ENCODE data around the gene UBE2H. TPM values are rescaled to one million over a fixed set of nuclear protein-coding genes. Genes with fewer than 3 reads are reported as not detected.
A peak's percentile ranks its signal among the peaks of the same experiment; 100 is the strongest.

Gene UBE2H
- total RNA-seq, 1 donor from 2014 or later = 114 TPM

DNA sequence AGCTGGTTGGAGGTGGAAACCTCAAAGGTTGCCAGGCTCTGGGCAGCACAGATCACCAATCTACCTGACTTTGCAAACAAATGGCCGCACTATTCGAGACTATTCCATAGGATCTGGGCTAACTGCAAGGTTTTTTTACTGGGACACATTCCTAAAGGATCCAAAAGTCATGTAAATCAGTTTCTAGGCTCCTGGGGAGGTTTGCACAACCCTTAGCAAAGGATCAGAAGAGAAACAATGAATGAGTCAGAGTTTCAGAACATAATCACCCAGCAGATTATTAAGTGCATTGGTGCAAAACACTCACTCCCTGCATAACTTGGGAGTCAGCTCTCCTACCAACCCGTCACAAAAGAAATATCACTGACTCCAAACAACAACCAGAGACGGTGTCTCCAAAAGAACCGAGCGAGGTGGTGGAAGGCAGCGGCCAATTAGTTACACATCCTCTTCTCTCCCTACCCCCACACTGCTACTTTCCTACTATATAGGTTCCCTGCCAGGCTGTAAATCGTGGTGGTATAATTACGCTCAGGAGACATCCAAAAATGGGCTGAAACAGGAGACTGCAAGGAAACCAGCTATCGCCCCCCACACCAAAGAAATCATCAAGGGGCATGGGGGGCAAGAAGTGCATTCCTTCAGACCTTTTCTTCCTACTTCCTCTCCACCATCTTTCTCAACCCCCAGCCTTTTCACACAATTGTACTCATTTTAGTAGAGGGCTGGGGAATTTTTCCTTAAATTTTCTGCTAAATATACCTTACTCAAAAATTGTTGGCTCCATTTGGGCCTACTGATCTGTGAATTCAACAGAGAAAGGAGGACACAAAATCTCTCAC lies 3.2 kb downstream of the UBE2H start:
- no peak overlapping the region for H3K4me3 Mint-ChIP-seq
- H3K9me3 Mint-ChIP-seq = peaks cover 3% of the 10 kb centered on the region
- Histone ChIP-seq H3K4me2 (peak overlapping the region; percentile 84), H3F3A (ENCODE audit: low read depth) (peaks cover 48% of the 10 kb centered on the region), H3K4me3 (peak overlapping the region; percentile 98), H3K4me1 (peaks cover 23% of the 10 kb centered on the region), H4K20me1 (ENCODE audit: low read depth) (peaks cover 44% of the 10 kb centered on the region), H3K27ac (peak overlapping the region; percentile 99), H3K9me3 (ENCODE audit: low read depth) (no peaks in the 10 kb centered on the region), H3K79me2 (ENCODE audit: low read depth) (peaks cover 79% of the 10 kb centered on the region), H3K36me3 (peaks cover 16% of the 10 kb centered on the region), H3K27me3 (no peaks in the 10 kb centered on the region), H3K9ac (peak overlapping the region; percentile 85), H2AFZ (replicated peaks) (no peak overlapping the region)
- no peak overlapping the region for H3K27ac Mint-ChIP-seq
- peaks cover 13% of the 10 kb centered on the region for H3K36me3 Mint-ChIP-seq
- H3K27me3 Mint-ChIP-seq (ENCODE audit: insufficient read depth, low read depth) = peaks cover 12% of the 10 kb centered on the region
- peak; percentile 64 for DNase-seq (ENCODE audit: low spot score)
- H3K4me1 Mint-ChIP-seq = peaks cover 15% of the 10 kb centered on the region
- no peak for TF ChIP-seq EZH2 (IDR thresholded peaks at IDR 0.05)
- TF ChIP-seq, protein P1, sequence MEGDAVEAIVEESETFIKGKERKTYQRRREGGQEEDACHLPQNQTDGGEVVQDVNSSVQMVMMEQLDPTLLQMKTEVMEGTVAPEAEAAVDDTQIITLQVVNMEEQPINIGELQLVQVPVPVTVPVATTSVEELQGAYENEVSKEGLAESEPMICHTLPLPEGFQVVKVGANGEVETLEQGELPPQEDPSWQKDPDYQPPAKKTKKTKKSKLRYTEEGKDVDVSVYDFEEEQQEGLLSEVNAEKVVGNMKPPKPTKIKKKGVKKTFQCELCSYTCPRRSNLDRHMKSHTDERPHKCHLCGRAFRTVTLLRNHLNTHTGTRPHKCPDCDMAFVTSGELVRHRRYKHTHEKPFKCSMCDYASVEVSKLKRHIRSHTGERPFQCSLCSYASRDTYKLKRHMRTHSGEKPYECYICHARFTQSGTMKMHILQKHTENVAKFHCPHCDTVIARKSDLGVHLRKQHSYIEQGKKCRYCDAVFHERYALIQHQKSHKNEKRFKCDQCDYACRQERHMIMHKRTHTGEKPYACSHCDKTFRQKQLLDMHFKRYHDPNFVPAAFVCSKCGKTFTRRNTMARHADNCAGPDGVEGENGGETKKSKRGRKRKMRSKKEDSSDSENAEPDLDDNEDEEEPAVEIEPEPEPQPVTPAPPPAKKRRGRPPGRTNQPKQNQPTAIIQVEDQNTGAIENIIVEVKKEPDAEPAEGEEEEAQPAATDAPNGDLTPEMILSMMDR (IDR thresholded peaks at IDR 0.05) = no peak
- TF ChIP-seq EZH2phosphoT487 (IDR thresholded peaks at IDR 0.05) = no peak

GRCh38 chr7:129948877-129949291 lies 3.9 kb downstream of the UBE2H start:
- no peak overlapping the region for H3K27ac Mint-ChIP-seq
- peak overlapping the region; percentile 85 for H3K9ac ChIP-seq
- peaks cover 16% of the 10 kb centered on the region for H3K36me3 ChIP-seq
- peak overlapping the region; percentile 84 for H3K4me2 ChIP-seq
- no peak overlapping the region for H3K4me3 Mint-ChIP-seq
- H3F3A ChIP-seq (ENCODE audit: low read depth) = peaks cover 45% of the 10 kb centered on the region
- peak; percentile 95 for DNase-seq (ENCODE audit: low spot score)
- H3K4me1 ChIP-seq = peaks cover 23% of the 10 kb centered on the region
- peaks cover 13% of the 10 kb centered on the region for H3K36me3 Mint-ChIP-seq
- TF ChIP-seq, protein P1 (IDR thresholded peaks at IDR 0.05) = no peak
- TF ChIP-seq EZH2phosphoT487 (IDR thresholded peaks at IDR 0.05) (no peak), EZH2 (IDR thresholded peaks at IDR 0.05) (no peak)
- H3K27ac ChIP-seq = peak overlapping the region; percentile 99
- H3K9me3 ChIP-seq (ENCODE audit: low read depth) = no peaks in the 10 kb centered on the region
- H3K79me2 ChIP-seq (ENCODE audit: low read depth) = peaks cover 85% of the 10 kb centered on the region
- H3K9me3 Mint-ChIP-seq = peaks cover 3% of the 10 kb centered on the region
- H3K4me1 Mint-ChIP-seq = peaks cover 15% of the 10 kb centered on the region
- H4K20me1 ChIP-seq (ENCODE audit: low read depth) = peaks cover 45% of the 10 kb centered on the region
- peak overlapping the region; percentile 98 for H3K4me3 ChIP-seq
- H2AFZ ChIP-seq (replicated peaks) = no peak overlapping the region
- no peaks in the 10 kb centered on the region for H3K27me3 ChIP-seq
- H3K27me3 Mint-ChIP-seq (ENCODE audit: insufficient read depth, low read depth) = peaks cover 12% of the 10 kb centered on the region

- Mint-ChIP-seq H3K4me3 (no peak overlapping the region), H3K27me3 (ENCODE audit: insufficient read depth, low read depth) (peaks cover 10% of the 10 kb centered on the region), H3K4me1 (peaks cover 15% of the 10 kb centered on the region), H3K27ac (peak overlapping the region; percentile 35), H3K9me3 (peaks cover 3% of the 10 kb centered on the region), H3K36me3 (peaks cover 14% of the 10 kb centered on the region)
- Histone ChIP-seq H3K9ac (no peak overlapping the region), H3K79me2 (ENCODE audit: low read depth) (peaks cover 90% of the 10 kb centered on the region), H3F3A (ENCODE audit: low read depth) (peaks cover 44% of the 10 kb centered on the region), H3K27me3 (no peaks in the 10 kb centered on the region), H3K27ac (peak overlapping the region; percentile 99), H4K20me1 (ENCODE audit: low read depth) (peaks cover 49% of the 10 kb centered on the region), H2AFZ (replicated peaks) (no peak overlapping the region), H3K9me3 (ENCODE audit: low read depth) (no peaks in the 10 kb centered on the region), H3K36me3 (peaks cover 18% of the 10 kb centered on the region), H3K4me3 (peak overlapping the region; percentile 98), H3K4me2 (peak overlapping the region; percentile 84), H3K4me1 (peaks cover 23% of the 10 kb centered on the region)
- no peak for DNase-seq (ENCODE audit: low spot score)
- TF ChIP-seq EZH2 (IDR thresholded peaks at IDR 0.05) (no peak), EZH2phosphoT487 (IDR thresholded peaks at IDR 0.05) (no peak)
- TF ChIP-seq, protein P1 (IDR thresholded peaks at IDR 0.05) = no peak
Observed at GRCh38 chr7:129948338-129948737, 4.4 kb downstream of the UBE2H start.

Data from neural progenitor cell (in vitro differentiated cells).